Neural progenitor cell (in vitro differentiated cells): ENCODE measurements around the gene NSUN3. TPM values are rescaled to one million over a fixed set of nuclear protein-coding genes. Genes with fewer than 3 reads are reported as not detected.

Source experiments
- DNase-seq: peaks from one replicate; pipeline ENCODE4 v3.0.0-alpha.2; 2016; ENCODE audit warnings: low spot score
- H2AFZ ChIP-seq: fragments of 200-600 bp; sonication (generic); replicated peaks from 2 replicates; pipeline ENCODE4 v1.6.1; 2016; ENCODE audit warnings: antibody characterized with exemption
- H3F3A ChIP-seq: fragments of 200-600 bp; sonication (generic); 2 replicates; pipeline ENCODE4 v1.6.1; 2016; ENCODE audit warnings: antibody characterized with exemption, low read depth
- H3K27ac ChIP-seq: fragments of 200-600 bp; sonication (generic); 2 replicates; pipeline ENCODE4 v1.5.1; 2016; ENCODE audit warnings: mild to moderate bottlenecking
- H3K27me3 ChIP-seq: fragments of 200-600 bp; sonication (generic); 2 replicates; pipeline ENCODE4 v1.6.1; 2016; ENCODE audit warnings: mild to moderate bottlenecking, moderate library complexity
- H3K36me3 ChIP-seq: fragments of 200-600 bp; sonication (generic); 2 replicates; pipeline ENCODE4 v1.5.1; 2016
- H3K4me1 ChIP-seq: fragments of 200-600 bp; sonication (generic); 2 replicates; pipeline ENCODE4 v1.6.1; 2016; ENCODE audit warnings: mixed run types
- H3K4me2 ChIP-seq: fragments of 200-600 bp; sonication (generic); 2 replicates; pipeline ENCODE4 v1.6.1; 2016
- H3K4me3 ChIP-seq: fragments of 200-600 bp; sonication (generic); 2 replicates; pipeline ENCODE4 v1.5.1; 2016
- H3K79me2 ChIP-seq: fragments of 200-600 bp; sonication (generic); 2 replicates; pipeline ENCODE4 v1.6.1; 2016; ENCODE audit warnings: low read depth
- H3K9ac ChIP-seq: fragments of 200-600 bp; sonication (generic); 2 replicates; pipeline ENCODE4 v1.6.1; 2016
- H3K9me3 ChIP-seq: fragments of 200-600 bp; sonication (generic); 2 replicates; pipeline ENCODE4 v1.5.1; 2016; ENCODE audit warnings: low read depth
- H4K20me1 ChIP-seq: fragments of 200-600 bp; sonication (generic); 2 replicates; pipeline ENCODE4 v1.6.1; 2016; ENCODE audit warnings: low read depth
- H3K27ac Mint-ChIP-seq: 3 replicates; pipeline ENCODE4 v1.8.0; 2021; ENCODE audit warnings: mixed read lengths
- H3K27me3 Mint-ChIP-seq: 2 replicates; pipeline ENCODE4 v1.8.0; 2022; ENCODE audit warnings: low read depth, mild to moderate bottlenecking, inconsistent platforms, moderate library complexity, mixed read lengths; ENCODE audit not compliant: insufficient read depth
- H3K36me3 Mint-ChIP-seq: 3 replicates; pipeline ENCODE4 v1.8.0; 2021; ENCODE audit warnings: mixed read lengths
- H3K4me1 Mint-ChIP-seq: 3 replicates; pipeline ENCODE4 v1.8.0; 2021; ENCODE audit warnings: mixed read lengths
- H3K4me3 Mint-ChIP-seq: 3 replicates; pipeline ENCODE4 v1.8.0; 2021; ENCODE audit warnings: mild to moderate bottlenecking, moderate library complexity, mixed read lengths
- H3K9me3 Mint-ChIP-seq: 3 replicates; pipeline ENCODE4 v1.8.0; 2020; ENCODE audit warnings: mixed read lengths
- EZH2 ChIP-seq: fragments of 200-600 bp; sonication (generic); IDR thresholded peaks from 2 replicates; pipeline ENCODE4 v1.6.1; 2017; ENCODE audit warnings: antibody characterized with exemption, mild to moderate bottlenecking, moderate library complexity
- EZH2phosphoT487 ChIP-seq: fragments of 200-600 bp; sonication (generic); IDR thresholded peaks from 2 replicates; pipeline ENCODE4 v1.6.1; 2017; ENCODE audit warnings: antibody characterized with exemption
- total RNA-seq: library from RNA; depleted of rRNA; stranded (reverse); fragments of >200 nt; gene quantifications from 2 replicates; pipeline ENCODE4 v1.2.3, GENCODE V29; 2015; ENCODE audit warnings: low replicate concordance
- TF ChIP-seq, protein P1 (sequence below): fragments of 200-600 bp; sonication (generic); IDR thresholded peaks from 2 replicates; pipeline ENCODE4 v1.5.1; 2017; ENCODE audit warnings: antibody characterized with exemption, mild to moderate bottlenecking

Gene NSUN3
- total RNA-seq, 1 donor from 2014 or later = 22.3 TPM

DNA sequence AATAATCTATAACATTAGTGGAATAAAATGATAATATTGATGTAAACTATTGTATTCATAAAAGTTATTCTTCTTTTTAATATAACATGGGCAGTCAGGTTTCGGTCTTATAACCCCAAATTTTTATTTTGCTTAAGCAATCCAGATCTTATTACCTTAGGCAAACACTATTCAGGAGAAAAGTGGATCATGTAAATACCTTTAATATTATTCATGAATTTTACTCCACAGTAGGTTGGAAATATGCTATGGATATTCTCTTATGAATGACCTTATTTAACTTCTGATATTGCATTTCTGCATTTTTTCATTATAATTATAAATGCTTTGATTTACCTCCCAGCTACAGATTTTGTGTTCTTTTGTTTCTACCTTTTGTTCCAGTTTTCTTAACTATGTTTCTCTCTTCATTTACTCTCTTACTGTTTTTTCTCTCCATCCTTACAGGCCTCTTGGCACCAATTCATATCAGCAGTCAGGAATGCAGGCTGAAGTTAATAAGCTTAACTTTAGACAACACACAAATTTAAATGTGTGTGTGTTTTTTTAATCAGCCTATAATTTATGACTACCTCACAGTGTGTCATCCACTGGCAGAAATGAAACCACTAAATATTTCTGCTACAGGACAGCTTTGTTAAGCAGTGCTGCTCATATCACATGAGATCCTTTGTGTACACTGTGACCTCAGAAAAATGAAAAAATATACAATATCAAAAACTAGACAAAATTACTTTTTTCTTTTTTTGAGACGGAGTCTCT lies 111.0 kb downstream of the NSUN3 start:
- H3K9me3 Mint-ChIP-seq = no peaks in the 10 kb centered on the region
- Histone ChIP-seq H3K9me3 (no peaks in the 10 kb centered on the region), H3K4me3 (no peak overlapping the region), H3F3A (no peaks in the 10 kb centered on the region), H4K20me1 (no peaks in the 10 kb centered on the region), H3K9ac (no peak overlapping the region), H3K79me2 (no peaks in the 10 kb centered on the region), H3K27me3 (no peaks in the 10 kb centered on the region), H3K36me3 (no peaks in the 10 kb centered on the region), H3K27ac (no peak overlapping the region), H3K4me1 (no peaks in the 10 kb centered on the region), H3K4me2 (no peak overlapping the region), H2AFZ (no peak overlapping the region)
- no peak for DNase-seq
- TF ChIP-seq EZH2phosphoT487 (no peak), EZH2 (no peak)
- TF ChIP-seq, protein P1, sequence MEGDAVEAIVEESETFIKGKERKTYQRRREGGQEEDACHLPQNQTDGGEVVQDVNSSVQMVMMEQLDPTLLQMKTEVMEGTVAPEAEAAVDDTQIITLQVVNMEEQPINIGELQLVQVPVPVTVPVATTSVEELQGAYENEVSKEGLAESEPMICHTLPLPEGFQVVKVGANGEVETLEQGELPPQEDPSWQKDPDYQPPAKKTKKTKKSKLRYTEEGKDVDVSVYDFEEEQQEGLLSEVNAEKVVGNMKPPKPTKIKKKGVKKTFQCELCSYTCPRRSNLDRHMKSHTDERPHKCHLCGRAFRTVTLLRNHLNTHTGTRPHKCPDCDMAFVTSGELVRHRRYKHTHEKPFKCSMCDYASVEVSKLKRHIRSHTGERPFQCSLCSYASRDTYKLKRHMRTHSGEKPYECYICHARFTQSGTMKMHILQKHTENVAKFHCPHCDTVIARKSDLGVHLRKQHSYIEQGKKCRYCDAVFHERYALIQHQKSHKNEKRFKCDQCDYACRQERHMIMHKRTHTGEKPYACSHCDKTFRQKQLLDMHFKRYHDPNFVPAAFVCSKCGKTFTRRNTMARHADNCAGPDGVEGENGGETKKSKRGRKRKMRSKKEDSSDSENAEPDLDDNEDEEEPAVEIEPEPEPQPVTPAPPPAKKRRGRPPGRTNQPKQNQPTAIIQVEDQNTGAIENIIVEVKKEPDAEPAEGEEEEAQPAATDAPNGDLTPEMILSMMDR = no peak
- no peaks in the 10 kb centered on the region for H3K27me3 Mint-ChIP-seq
- H3K4me3 Mint-ChIP-seq = no peak overlapping the region
- H3K27ac Mint-ChIP-seq = no peak overlapping the region
- no peaks in the 10 kb centered on the region for H3K36me3 Mint-ChIP-seq
- peaks cover 2% of the 10 kb centered on the region for H3K4me1 Mint-ChIP-seq

DNA sequence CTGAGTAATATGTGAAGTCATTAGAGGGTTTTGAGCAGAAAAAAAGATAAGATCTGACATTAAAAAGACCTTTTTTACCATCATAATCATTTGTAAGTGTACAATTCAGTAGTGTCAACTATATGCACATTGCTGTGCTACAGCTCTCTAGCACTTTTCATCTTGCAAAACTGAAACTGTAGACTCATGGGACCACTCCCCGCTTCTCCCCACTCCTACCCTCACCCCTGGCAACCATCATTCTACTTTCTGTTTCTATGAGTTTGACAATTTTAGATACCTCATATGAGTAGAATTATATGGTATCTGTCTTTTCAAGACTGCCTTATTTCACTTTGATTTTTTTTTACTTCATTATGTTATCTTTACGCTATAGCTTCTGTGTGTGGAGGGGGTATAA lies 112.8 kb downstream of the NSUN3 start:
- Histone ChIP-seq H3F3A (no peaks in the 10 kb centered on the region), H3K27me3 (no peaks in the 10 kb centered on the region), H3K9me3 (no peaks in the 10 kb centered on the region), H3K4me3 (no peak overlapping the region), H3K79me2 (no peaks in the 10 kb centered on the region), H4K20me1 (no peaks in the 10 kb centered on the region), H3K27ac (no peak overlapping the region), H3K4me2 (no peak overlapping the region), H3K4me1 (peaks cover 7% of the 10 kb centered on the region), H3K36me3 (no peaks in the 10 kb centered on the region), H3K9ac (no peak overlapping the region), H2AFZ (no peak overlapping the region)
- DNase-seq = no peak
- no peaks in the 10 kb centered on the region for H3K36me3 Mint-ChIP-seq
- H3K27me3 Mint-ChIP-seq = no peaks in the 10 kb centered on the region
- no peak overlapping the region for H3K27ac Mint-ChIP-seq
- no peaks in the 10 kb centered on the region for H3K9me3 Mint-ChIP-seq
- H3K4me3 Mint-ChIP-seq = no peak overlapping the region
- TF ChIP-seq EZH2 = no peak
- TF ChIP-seq EZH2phosphoT487 = no peak
- TF ChIP-seq, protein P1 = no peak
- H3K4me1 Mint-ChIP-seq = peaks cover 6% of the 10 kb centered on the region

DNA sequence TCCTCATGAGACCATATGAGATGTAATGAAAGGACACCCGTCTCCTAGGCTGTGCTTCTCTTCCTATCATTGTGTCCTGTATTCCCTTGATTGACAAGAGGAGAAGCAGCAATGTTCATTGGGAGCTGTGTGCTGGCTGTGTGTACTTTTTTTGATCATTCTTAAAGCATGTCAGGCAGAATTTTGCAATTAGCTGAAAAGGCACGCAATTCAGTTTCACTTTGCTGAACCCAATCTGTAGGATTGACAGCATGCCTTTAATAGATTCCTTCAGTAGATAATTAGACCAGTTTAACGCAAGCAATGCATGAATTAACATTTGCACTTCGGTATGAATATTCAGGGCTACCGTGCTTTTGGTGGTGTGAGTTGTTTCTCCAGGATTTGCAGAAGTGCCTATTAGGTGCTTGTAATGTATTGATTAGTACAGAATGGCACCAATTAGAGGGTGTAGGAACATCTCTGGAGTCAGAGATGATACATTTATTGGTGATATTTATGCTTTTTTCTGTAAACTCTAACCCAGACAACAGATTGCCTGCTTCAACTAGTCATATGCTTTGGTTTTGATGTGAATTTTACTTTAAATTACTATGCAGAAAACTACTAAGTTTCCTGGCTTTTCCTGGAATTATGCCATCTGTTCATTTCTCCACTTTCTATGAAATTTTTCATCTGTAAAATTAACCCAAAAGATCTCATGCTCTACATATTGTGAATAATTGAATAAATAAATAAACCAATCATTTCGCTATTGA lies 114.3 kb downstream of the NSUN3 start:
- H2AFZ ChIP-seq = no peak overlapping the region
- Mint-ChIP-seq H3K27me3 (no peaks in the 10 kb centered on the region), H3K4me3 (no peak overlapping the region), H3K27ac (no peak overlapping the region), H3K36me3 (no peaks in the 10 kb centered on the region), H3K4me1 (peaks cover 6% of the 10 kb centered on the region), H3K9me3 (no peaks in the 10 kb centered on the region)
- H3K4me2 ChIP-seq = no peak overlapping the region
- no peak overlapping the region for H3K27ac ChIP-seq
- no peaks in the 10 kb centered on the region for H3K36me3 ChIP-seq
- TF ChIP-seq, protein P1 = no peak
- TF ChIP-seq EZH2 (no peak), EZH2phosphoT487 (no peak)
- H3K4me1 ChIP-seq = peaks cover 7% of the 10 kb centered on the region
- DNase-seq = no peak
- no peaks in the 10 kb centered on the region for H3K9me3 ChIP-seq
- no peaks in the 10 kb centered on the region for H3K27me3 ChIP-seq
- H3K79me2 ChIP-seq = no peaks in the 10 kb centered on the region
- H4K20me1 ChIP-seq = no peaks in the 10 kb centered on the region
- no peak overlapping the region for H3K9ac ChIP-seq
- no peaks in the 10 kb centered on the region for H3F3A ChIP-seq
- no peak overlapping the region for H3K4me3 ChIP-seq

Other genes starting within 250 kb of the NSUN3 start
- 11.9 and 18.5 TPM in 2 replicates for gene PROS1, start 89.2 kb upstream of the NSUN3 start, total RNA-seq
- gene ARL13B, start 82.9 kb upstream of the NSUN3 start, total RNA-seq = 10.6 and 13.8 TPM in 2 replicates
- gene STX19, start 34.5 kb upstream of the NSUN3 start, total RNA-seq = 0.31 TPM in 1 of 2 replicates, not detected in the other
- gene DHFR2, start 145 bp upstream of the NSUN3 start, total RNA-seq = 7.0 and 8.8 TPM in 2 replicates